ENCODE measurements around the gene RENBP.

Gene RENBP

GRCh38 chrX:153888344-153888743 lies 56.1 kb downstream of the RENBP start:
- DNase-seq (ENCODE audit: low spot score), result no peak

GRCh38 chrX:153887385-153887784 lies 57.1 kb downstream of the RENBP start:
- DNase-seq (ENCODE audit: low spot score), result no peak

- DNase-seq (ENCODE audit: low spot score), result no peak
Observed at GRCh38 chrX:153886915-153887314, 57.5 kb downstream of the RENBP start.

- no peak for DNase-seq (ENCODE audit: low spot score)
Observed at GRCh38 chrX:153885968-153886903, 58.2 kb downstream of the RENBP start, which contains the start of gene L1CAM. Gene L1CAM (minus strand): TSS chrX:153886173. CDS start chrX:153875836, 10,337 bp downstream.

Measured in hematopoietic multipotent progenitor cell treated with erythropoietin and hydrocortisone succinate and interleukin-3 and kit ligand, for 17 days (in vitro differentiated cells).